Measurements from ENCODE around the gene C17orf50.

DNA sequence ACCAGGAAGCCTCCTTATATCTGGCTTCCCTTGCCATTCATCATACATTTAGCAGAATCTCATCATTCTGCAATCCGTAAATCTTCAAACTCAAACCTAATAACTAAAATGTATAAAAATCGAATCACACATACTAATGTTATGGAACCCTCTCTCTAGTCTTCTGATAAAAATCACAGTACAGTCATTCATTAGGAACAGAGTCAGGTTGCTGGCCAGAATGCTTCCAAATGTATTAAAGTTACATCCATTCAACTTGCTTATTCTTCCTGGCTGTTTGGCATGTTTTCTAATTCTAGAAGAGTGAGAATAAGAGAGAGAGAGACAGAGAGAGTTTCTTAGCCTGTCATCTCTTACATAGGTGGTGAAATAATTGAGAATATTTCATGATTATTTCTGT lies 45.7 kb upstream of the C17orf50 start:
- TF ChIP-seq POLR2A (IDR thresholded peaks at IDR 0.05): no peak
- no peak for TF ChIP-seq CTCF (IDR thresholded peaks at IDR 0.05 in 8 of 11, conservative IDR thresholded peaks at IDR 0.05 in 3 of 11)
- no peak for TF ChIP-seq POLR2AphosphoS5 (IDR thresholded peaks at IDR 0.05)

Data from spleen (tissue), 7 donors.